KOPT-K1 (cell line): ENCODE data around the gene CAMK4.
"Not testable (repeated sequence)": the region's sequence is repeated elsewhere in the genome, so short reads cannot be mapped to it uniquely, and the experiment has no call there.

ENCODE experiments used
- H3K27ac ChIP-seq: fragments of 200-600 bp; sonication (generic); 2 replicates; pipeline ENCODE4 v1.5.1; 2016; ENCODE audit warnings: antibody characterized with exemption, mild to moderate bottlenecking, low read depth, low read length; ENCODE audit not compliant: poor library complexity, severe bottlenecking
- H3K36me3 ChIP-seq: fragments of 200-600 bp; sonication (generic); 2 replicates; pipeline ENCODE4 v1.5.1; 2017; ENCODE audit warnings: antibody characterized with exemption, mild to moderate bottlenecking, low read length, moderate library complexity; ENCODE audit not compliant: insufficient read depth
- H3K9me3 ChIP-seq: fragments of 200-600 bp; sonication (generic); 2 replicates; pipeline ENCODE4 v1.5.1; 2017; ENCODE audit warnings: antibody characterized with exemption, low read length, mild to moderate bottlenecking; ENCODE audit not compliant: insufficient read depth, poor library complexity, severe bottlenecking

The CAMK4 gene

GRCh38 chr5:111385970-111386831, 162.0 kb downstream of the CAMK4 start:
- no peaks in the 10 kb centered on the region for H3K9me3 ChIP-seq
- peak overlapping the region; percentile 41 for H3K27ac ChIP-seq
- H3K36me3 ChIP-seq = peaks cover 14% of the 10 kb centered on the region; the same call in 1 of the 2 replicates

- peak overlapping the region; percentile 41 for H3K27ac ChIP-seq
- H3K36me3 ChIP-seq = peaks cover 14% of the 10 kb centered on the region; the same call in 1 of the 2 replicates
These were observed 162.6 kb downstream of the CAMK4 start for GRCh38 chr5:111386832-111387162.

GRCh38 chr5:111387361-111387760, 163.2 kb downstream of the CAMK4 start:
- H3K36me3 ChIP-seq = peaks cover 14% of the 10 kb centered on the region; the same call in 1 of the 2 replicates
- no peaks in the 10 kb centered on the region for H3K9me3 ChIP-seq
- no peak overlapping the region for H3K27ac ChIP-seq

More at GRCh38 chr5:111386832-111387162, 162.6 kb downstream of the CAMK4 start:
- no peaks in the 10 kb centered on the region for H3K9me3 ChIP-seq

GRCh38 chr5:111389390-111390082, 165.4 kb downstream of the CAMK4 start:
- H3K36me3 ChIP-seq = peaks cover 14% of the 10 kb centered on the region; the same call in 1 of the 2 replicates
- H3K9me3 ChIP-seq = no peaks in the 10 kb centered on the region
- H3K27ac ChIP-seq = no peak overlapping the region

- Histone ChIP-seq H3K9me3 (no peaks in the 10 kb centered on the region), H3K27ac (no peak overlapping the region), H3K36me3 (peaks cover 14% of the 10 kb centered on the region; the same call in 1 of the 2 replicates)
These were observed 168.0 kb downstream of the CAMK4 start for GRCh38 chr5:111392181-111392580.

- H3K36me3 ChIP-seq = peaks cover 9% of the 10 kb centered on the region; the same call in 1 of the 2 replicates
- H3K9me3 ChIP-seq = no peaks in the 10 kb centered on the region
- no peak overlapping the region for H3K27ac ChIP-seq
These were observed 170.4 kb downstream of the CAMK4 start for GRCh38 chr5:111394586-111394985.

- Histone ChIP-seq H3K9me3 (peaks cover 13% of the 10 kb centered on the region), H3K36me3 (peaks cover 26% of the 10 kb centered on the region), H3K27ac (no peak overlapping the region)
These were observed 173.8 kb downstream of the CAMK4 start for GRCh38 chr5:111398013-111398412.

GRCh38 chr5:111399113-111399512, 174.9 kb downstream of the CAMK4 start:
- Histone ChIP-seq H3K27ac (no peak overlapping the region), H3K36me3 (peaks cover 26% of the 10 kb centered on the region), H3K9me3 (peaks cover 13% of the 10 kb centered on the region)

- H3K27ac ChIP-seq = no peak overlapping the region
- H3K36me3 ChIP-seq = peaks cover 26% of the 10 kb centered on the region
- H3K9me3 ChIP-seq = peaks cover 23% of the 10 kb centered on the region
These were observed 177.7 kb downstream of the CAMK4 start for GRCh38 chr5:111401906-111402305.

GRCh38 chr5:111404270-111404769, 180.1 kb downstream of the CAMK4 start:
- H3K9me3 ChIP-seq = peaks cover 43% of the 10 kb centered on the region
- H3K27ac ChIP-seq = no peak overlapping the region
- peaks cover 29% of the 10 kb centered on the region for H3K36me3 ChIP-seq

- Histone ChIP-seq H3K9me3 (peaks cover 35% of the 10 kb centered on the region), H3K27ac (no peak overlapping the region), H3K36me3 (peaks cover 12% of the 10 kb centered on the region)
These were observed 183.4 kb downstream of the CAMK4 start for GRCh38 chr5:111407562-111407961.

- Histone ChIP-seq H3K9me3 (peaks cover 31% of the 10 kb centered on the region), H3K27ac (no peak overlapping the region), H3K36me3 (peaks cover 8% of the 10 kb centered on the region)
These were observed 184.6 kb downstream of the CAMK4 start for GRCh38 chr5:111408817-111409216.

- not testable (repeated sequence) for H3K36me3 ChIP-seq, H3K27ac ChIP-seq
- peaks cover 31% of the 10 kb centered on the region for H3K9me3 ChIP-seq
These were observed 185.1 kb downstream of the CAMK4 start for GRCh38 chr5:111409266-111409665.

- not testable (repeated sequence) for H3K27ac ChIP-seq, H3K36me3 ChIP-seq
- peaks cover 31% of the 10 kb centered on the region for H3K9me3 ChIP-seq
These were observed 185.9 kb downstream of the CAMK4 start for GRCh38 chr5:111410067-111410466.

- H3K36me3 ChIP-seq = peaks cover 8% of the 10 kb centered on the region
- peaks cover 27% of the 10 kb centered on the region for H3K9me3 ChIP-seq
- H3K27ac ChIP-seq = no peak overlapping the region
These were observed 187.1 kb downstream of the CAMK4 start for GRCh38 chr5:111411301-111411700.
